HepG2 (cell line): ENCODE data around the gene CHST6. TPM values are rescaled to one million over a fixed set of nuclear protein-coding genes. Genes with fewer than 3 reads are reported as not detected.

ENCODE experiments used
- ATAC-seq: fragments of 200-7000 bp; cut with Tn5 transposase; 3 replicates; pipeline ENCODE4 v1.9.1; 2020; ENCODE audit warnings: mild to moderate bottlenecking, moderate library complexity
- BruUV-seq: library from RNA; stranded (reverse); fragments of 400-500 nt; replicated peaks from 2 replicates; lab custom pipeline; 2021; lab: Mats Ljungman, UMichigan
- CTCF ChIA-PET: fragments of 300-600 bp; formaldehyde crosslinking; extraction: SDS; loops from one replicate; lab custom pipeline; 2021; ENCODE audit warnings: low total read pairs, inconsistent platforms, low intra/inter-chr PET ratio; lab: Yijun Ruan, JAX
- POLR2A ChIA-PET: fragments of 350-600 bp; sonication (Branson Sonifier 250); formaldehyde crosslinking; loops from one replicate; lab custom pipeline; 2020; ENCODE audit warnings: antibody characterized with exemption, inconsistent platforms; lab: Yijun Ruan, JAX
- DNase-seq: peaks from one replicate; pipeline ENCODE4 v3.0.0-alpha.2; 2015; ENCODE audit warnings: low spot score
- FAIRE-seq: peaks from 3 replicates; lab custom pipeline; 2011; peaks lifted over from hg19 to GRCh38; lab: Jason Lieb, UNC
- H2AFZ ChIP-seq: one replicate; pipeline ENCODE4 v1.6.1; 2011; ENCODE audit warnings: low read length, inconsistent platforms
- H3K27ac ChIP-seq: fragments of 300-600 bp; 3 replicates; pipeline ENCODE4 v1.8.0; 2011; ENCODE audit warnings: mixed run types, mild to moderate bottlenecking, mixed read lengths, low read length, inconsistent platforms; ENCODE audit not compliant: insufficient read depth; ENCODE audit errors: extremely low read length
- H3K27me3 ChIP-seq, 2 experiments: fragments of 200-600 bp in 1 of 2; 2 replicates in 1 of 2; 3 replicates in 1 of 2; pipeline versions ENCODE4 v1.6.0 to v1.8.0; 2011; ENCODE audit warnings: low read length in 2 of 2, mild to moderate bottlenecking in 2 of 2, moderate library complexity in 2 of 2, inconsistent platforms in 1 of 2; ENCODE audit not compliant: insufficient read depth in 2 of 2, control insufficient read depth in 1 of 2
- H3K36me3 ChIP-seq, 2 experiments: fragments of 200-600 bp in 1 of 2; replicated peaks in 1 of 2; 2 replicates in 1 of 2; 3 replicates in 1 of 2; pipeline versions ENCODE4 v1.5.1 to v1.8.0; 2011; ENCODE audit warnings: low read length in 2 of 2, inconsistent platforms in 1 of 2; ENCODE audit not compliant: insufficient read depth in 2 of 2, control insufficient read depth in 1 of 2
- H3K4me1 ChIP-seq: 2 replicates; pipeline ENCODE4 v1.5.1; 2012; ENCODE audit warnings: low read length, inconsistent platforms; ENCODE audit not compliant: insufficient read depth
- H3K4me2 ChIP-seq: 2 replicates; pipeline ENCODE4 v1.6.0; 2011; ENCODE audit warnings: low read depth, low read length, inconsistent platforms
- H3K4me3 ChIP-seq, 3 experiments: fragments of 200-600 bp in 1 of 3; sonication (generic), shearing (Covaris generic) in 1 of 3; replicated peaks in 1 of 3; 2 replicates each; pipeline ENCODE4 v1.5.1; 2011 to 2016; ENCODE audit warnings: low read length in 3 of 3, inconsistent platforms in 2 of 3, low read depth in 2 of 3, mild to moderate bottlenecking in 2 of 3, control low read depth in 1 of 3, mixed read lengths in 1 of 3; ENCODE audit not compliant: insufficient read depth in 1 of 3
- H3K79me2 ChIP-seq: one replicate; pipeline ENCODE4 v1.6.1; 2011; ENCODE audit warnings: low read length, inconsistent platforms; ENCODE audit not compliant: insufficient read depth
- H3K9ac ChIP-seq: 2 replicates; pipeline ENCODE4 v1.6.0; 2011; ENCODE audit warnings: mild to moderate bottlenecking, low read depth, low read length, inconsistent platforms; ENCODE audit not compliant: insufficient read depth
- H3K9me3 ChIP-seq: 2 replicates; pipeline ENCODE4 v1.5.1; 2012; ENCODE audit warnings: mild to moderate bottlenecking, low read length
- H4K20me1 ChIP-seq: 2 replicates; pipeline ENCODE4 v1.6.0; 2011; ENCODE audit warnings: inconsistent platforms, mild to moderate bottlenecking, low read length, moderate library complexity; ENCODE audit not compliant: insufficient read depth
- HMGA1 ChIP-seq: sonication (generic); formaldehyde crosslinking; conservative IDR thresholded peaks from 2 replicates; pipeline ENCODE4 v1.4.0; 2020; ENCODE audit warnings: missing genetic modification reagents
- PRDM4 ChIP-seq: sonication (generic); formaldehyde crosslinking; IDR thresholded peaks from 2 replicates; pipeline ENCODE4 v1.9.0; 2021; ENCODE audit warnings: missing genetic modification reagents, borderline replicate concordance
- SSRP1 ChIP-seq: IDR thresholded peaks from 2 replicates; pipeline ENCODE4 v1.6.1; 2016; ENCODE audit warnings: control low read depth
- ZNF230 ChIP-seq: sonication (generic); formaldehyde crosslinking; IDR thresholded peaks from 2 replicates; pipeline ENCODE4 v1.4.0; 2020; ENCODE audit warnings: mild to moderate bottlenecking, missing genetic modification reagents
- ZNF275 ChIP-seq: sonication (generic); formaldehyde crosslinking; IDR thresholded peaks from 2 replicates; pipeline ENCODE4 v1.8.0; 2022; ENCODE audit warnings: missing genetic modification reagents, mild to moderate bottlenecking, inconsistent platforms, borderline replicate concordance
- WGBS: methylation state at CpG from one replicate; pipeline ENCODE4 v1.1.6; 2017; ENCODE audit warnings: low lambda C conversion rate; 5-methylcytosine and 5-hydroxymethylcytosine counted together
- in situ Hi-C: cut with HindIII; loops from 2 replicates; pipeline ENCODE4 v1.10.0; 2017; ENCODE audit warnings: low pct_unique_long_range_greater_than_20kb; ENCODE audit not compliant: extremely low pct_ligation_motif_present
- intact Hi-C: fragments of 100-400 bp; cut with micrococcal nuclease; formaldehyde crosslinking; loops from one replicate; pipeline ENCODE4 v1.10.0; 2022; ENCODE audit not compliant: unreplicated experiment
- polyA plus RNA-seq, 8 experiments: library from polyadenylated mRNA; depleted of rRNA in 3 of 8; stranded (reverse) in 7 of 8; unstranded in 1 of 8; fragments of >200 nt; fragmentation: Illumina TruSeq in 4 of 8; extraction: Trizol in 4 of 8; gene quantifications; 2 replicates each; pipeline versions ENCODE4 v1.2.1 to v1.2.3, GENCODE V29; 2011 to 2016; ENCODE audit warnings: low read depth in 4 of 8, missing spikeins in 1 of 8, mixed read lengths in 1 of 8; ENCODE audit not compliant: insufficient read depth in 1 of 8
- total RNA-seq, 5 experiments: library from RNA; depleted of rRNA; stranded (reverse); fragments of >200 nt; fragmentation: Illumina TruSeq; extraction: Trizol; gene quantifications; 2 replicates each; pipeline ENCODE4 v1.2.3, GENCODE V29; 2016; ENCODE audit warnings: low read depth in 1 of 5

Gene CHST6
- total and polyA plus RNA-seq, 2 of the 13 experiments (the other 11 are each of a cell fraction or from before 2014, with no cell fraction given), result 0.18 to 0.91 TPM

GRCh38 chr16:75483222-75483621, 12.0 kb downstream of the CHST6 start:
- Histone ChIP-seq H3K9me3 (no peaks in the 10 kb centered on the region), H3K4me1 (peaks cover 30% of the 10 kb centered on the region), H3K4me2 (no peak overlapping the region), H4K20me1 (no peaks in the 10 kb centered on the region), H3K4me3 (no peak overlapping the region), H3K27ac (no peak overlapping the region), H3K36me3 (no peaks in the 10 kb centered on the region), H3K79me2 (no peaks in the 10 kb centered on the region), H3K9ac (no peak overlapping the region), H2AFZ (no peak overlapping the region), H3K27me3 (no peaks in the 10 kb centered on the region)
- DNase-seq (no peak), ATAC-seq (no peak), FAIRE-seq (no peak)
- intact Hi-C loops (no loop called here), in situ Hi-C loops (no loop called here)
- TF ChIP-seq ZNF275 (no peak), PRDM4 (no peak), HMGA1 (no peak), SSRP1 (no peak), ZNF230 (CRISPR knock-in tag) (no peak)
- ChIA-PET CTCF (no interaction called here), POLR2A (no interaction called here)
- WGBS, result 85% methylated on average over 2 of the region's 2 CpGs
- BruUV-seq, result no TSS peak
